Measurements from ENCODE around the gene CYP4F12. TPM values are rescaled to one million over a fixed set of nuclear protein-coding genes. Genes with fewer than 3 reads are reported as not detected.

The CYP4F12 gene
- total and polyA plus RNA-seq, 2 donors (not counting 3 experiments of a cell fraction or from before 2014, with no cell fraction given) = not detected

DNA sequence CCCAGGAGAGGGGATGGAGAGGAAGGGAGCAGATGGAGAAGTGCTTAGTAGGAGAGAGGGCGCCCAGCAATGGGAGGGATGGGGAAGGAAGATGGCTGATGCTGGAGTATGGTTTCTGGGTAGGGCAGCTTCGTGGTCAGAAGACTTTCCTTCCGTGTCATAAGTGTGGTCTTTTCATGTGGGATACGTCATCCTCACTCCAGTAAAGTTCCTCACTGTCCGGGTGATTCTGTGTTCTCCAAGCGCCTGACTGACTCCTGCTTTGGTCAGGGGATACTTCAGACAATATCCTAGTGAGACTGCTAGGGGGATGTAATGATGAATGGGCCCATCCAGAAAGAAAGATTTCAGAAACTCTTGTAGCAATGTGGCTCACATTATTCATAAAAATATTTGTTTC, 61.0 kb downstream of the CYP4F12 start:
- POLR2A ChIA-PET = no interaction called here
- no TSS peak for BruUV-seq (replicated peaks)
- CTCF ChIA-PET = no interaction called here
- no peaks in the 10 kb centered on the region for H3K27me3 ChIP-seq (ENCODE audit: control insufficient read depth in 2 of 2, insufficient read depth in 2 of 2, low read length in 2 of 2)
- intact Hi-C loops (cut with micrococcal nuclease) = no loop called here
- H3K27ac ChIP-seq (ENCODE audit: insufficient read depth, low read depth, low read length) = no peak overlapping the region
- dilution Hi-C loops (cut with MboI; ENCODE audit: extremely low pct_ligation_motif_present, low sequenced_read_pairs) = no loop called here
- no peak overlapping the region for H3K4me2 ChIP-seq (ENCODE audit: insufficient read depth, low read length)
- no peaks in the 10 kb centered on the region for H4K20me1 ChIP-seq (replicated peaks; ENCODE audit: control insufficient read depth, extremely low read depth, insufficient read depth, low read length)
- H3K9ac ChIP-seq (replicated peaks; ENCODE audit: extremely low read depth, insufficient read depth, low read length) = no peak overlapping the region
- no peak overlapping the region for H2AFZ ChIP-seq (ENCODE audit: low read depth, low read length)
- H3K4me3 ChIP-seq (replicated peaks in 1 of 3; ENCODE audit: insufficient read depth in 1 of 3, low read depth in 1 of 3, low read length in 3 of 3) = no peak overlapping the region
- no peak for DNase-seq (ENCODE audit: low read depth, low spot score)
- FAIRE-seq = no peak
- H3K79me2 ChIP-seq (ENCODE audit: control insufficient read depth, insufficient read depth, low read length) = no peaks in the 10 kb centered on the region
- no peak for TF ChIP-seq MYC (IDR thresholded peaks at IDR 0.05; ENCODE audit: low read depth, low read length)
- TF ChIP-seq FOS (IDR thresholded peaks at IDR 0.05; ENCODE audit: borderline replicate concordance, insufficient read depth, low read length) = no peak
- TF ChIP-seq MAX (IDR thresholded peaks at IDR 0.05; ENCODE audit: insufficient read depth, insufficient read length) = no peak
- no peak for TF ChIP-seq POLR2AphosphoS5 (IDR thresholded peaks at IDR 0.05; ENCODE audit: insufficient read depth, low read depth, low read length)
- no peak for TF ChIP-seq GATA2 (IDR thresholded peaks at IDR 0.05; ENCODE audit: insufficient read depth, insufficient read length, low read depth, low read length)
- no peak for TF ChIP-seq POLR2A (IDR thresholded peaks at IDR 0.05; ENCODE audit: low read depth, low read length)
- TF ChIP-seq, protein P1, sequence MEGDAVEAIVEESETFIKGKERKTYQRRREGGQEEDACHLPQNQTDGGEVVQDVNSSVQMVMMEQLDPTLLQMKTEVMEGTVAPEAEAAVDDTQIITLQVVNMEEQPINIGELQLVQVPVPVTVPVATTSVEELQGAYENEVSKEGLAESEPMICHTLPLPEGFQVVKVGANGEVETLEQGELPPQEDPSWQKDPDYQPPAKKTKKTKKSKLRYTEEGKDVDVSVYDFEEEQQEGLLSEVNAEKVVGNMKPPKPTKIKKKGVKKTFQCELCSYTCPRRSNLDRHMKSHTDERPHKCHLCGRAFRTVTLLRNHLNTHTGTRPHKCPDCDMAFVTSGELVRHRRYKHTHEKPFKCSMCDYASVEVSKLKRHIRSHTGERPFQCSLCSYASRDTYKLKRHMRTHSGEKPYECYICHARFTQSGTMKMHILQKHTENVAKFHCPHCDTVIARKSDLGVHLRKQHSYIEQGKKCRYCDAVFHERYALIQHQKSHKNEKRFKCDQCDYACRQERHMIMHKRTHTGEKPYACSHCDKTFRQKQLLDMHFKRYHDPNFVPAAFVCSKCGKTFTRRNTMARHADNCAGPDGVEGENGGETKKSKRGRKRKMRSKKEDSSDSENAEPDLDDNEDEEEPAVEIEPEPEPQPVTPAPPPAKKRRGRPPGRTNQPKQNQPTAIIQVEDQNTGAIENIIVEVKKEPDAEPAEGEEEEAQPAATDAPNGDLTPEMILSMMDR (IDR thresholded peaks at IDR 0.05; ENCODE audit: extremely low read depth in 1 of 2, insufficient read depth in 1 of 2, low read depth in 1 of 2, low read length in 2 of 2) = no peak
- no peak for TF ChIP-seq JUN (IDR thresholded peaks at IDR 0.05; ENCODE audit: borderline replicate concordance, insufficient read depth, insufficient read length, low read depth)
- H3K36me3 ChIP-seq (ENCODE audit: control insufficient read depth in 2 of 2, extremely low read depth in 1 of 2, insufficient read depth in 2 of 2, low read length in 2 of 2) = no peaks in the 10 kb centered on the region
- H3K4me1 ChIP-seq (ENCODE audit: control insufficient read depth, extremely low read depth, insufficient read depth, low read length) = no peaks in the 10 kb centered on the region
- H3K9me3 ChIP-seq (replicated peaks; ENCODE audit: control insufficient read depth, insufficient read depth, low read length) = no peaks in the 10 kb centered on the region
- no peaks in the 10 kb centered on the region for H3K9me1 ChIP-seq (replicated peaks; ENCODE audit: control insufficient read depth, extremely low read depth, insufficient read depth, low read length)
